Liver (tissue), 3 donors: Measurements from ENCODE around the gene C12orf75.

Experiments
- EGR1 ChIP-seq, 2 donors: IDR thresholded peaks; 2 replicates each; pipeline ENCODE4 v1.6.1; 2016 to 2018; ENCODE audit warnings: antibody characterized with exemption in 2 of 2, low read depth in 2 of 2
- FOXA1 ChIP-seq: IDR thresholded peaks from 2 replicates; pipeline ENCODE4 v1.6.1; 2016; ENCODE audit warnings: antibody characterized with exemption
- GABPA ChIP-seq, 2 donors: IDR thresholded peaks in 1 of 2; conservative IDR thresholded peaks in 1 of 2; 2 replicates each; pipeline ENCODE4 v1.6.1; 2016; ENCODE audit warnings: antibody characterized with exemption in 2 of 2, mild to moderate bottlenecking in 1 of 2, moderate library complexity in 1 of 2
- RAD21 ChIP-seq, 2 donors: IDR thresholded peaks; 2 replicates each; pipeline ENCODE4 v1.6.1; 2016; ENCODE audit warnings: antibody characterized with exemption in 2 of 2, mild to moderate bottlenecking in 2 of 2
- TF ChIP-seq, protein P1 (sequence below): fragments of 150-350 bp; IDR thresholded peaks from 2 replicates; pipeline ENCODE4 v1.5.1; 2017; ENCODE audit warnings: improper control_type of control experiment, low read depth, low read length; ENCODE audit not compliant: missing input control
- TF ChIP-seq, protein P2 (sequence below): IDR thresholded peaks from 2 replicates; pipeline ENCODE4 v1.6.1; 2016; ENCODE audit warnings: antibody characterized with exemption
- donor health status: healthy.
- donor health status: healthy.

DNA sequence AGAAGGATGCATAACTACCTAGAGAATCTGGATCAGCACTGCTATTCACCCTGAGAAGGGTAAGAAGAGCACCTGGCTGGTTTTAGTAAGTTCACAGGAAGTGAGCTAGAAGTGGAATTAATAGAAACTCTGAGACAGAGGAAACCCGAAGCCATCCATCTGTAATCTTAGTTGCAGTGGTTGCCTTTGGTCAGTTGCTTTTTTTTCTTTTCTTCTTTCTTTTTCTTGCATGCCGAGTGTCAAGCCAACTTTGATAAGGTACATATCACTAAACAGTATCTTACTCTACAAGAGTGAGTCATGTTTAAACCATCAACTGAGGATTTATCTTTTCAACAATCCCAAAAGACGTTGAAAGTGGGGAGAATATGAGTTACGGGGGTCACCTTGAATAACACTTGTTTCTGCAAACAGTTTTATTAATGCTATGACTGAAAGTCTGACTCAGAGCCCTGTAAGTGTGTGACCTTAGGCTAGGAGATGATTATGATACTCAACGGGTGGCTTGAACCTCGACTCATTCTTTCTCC is 26.7 kb downstream of the C12orf75 start:
- TF ChIP-seq, protein P1, sequence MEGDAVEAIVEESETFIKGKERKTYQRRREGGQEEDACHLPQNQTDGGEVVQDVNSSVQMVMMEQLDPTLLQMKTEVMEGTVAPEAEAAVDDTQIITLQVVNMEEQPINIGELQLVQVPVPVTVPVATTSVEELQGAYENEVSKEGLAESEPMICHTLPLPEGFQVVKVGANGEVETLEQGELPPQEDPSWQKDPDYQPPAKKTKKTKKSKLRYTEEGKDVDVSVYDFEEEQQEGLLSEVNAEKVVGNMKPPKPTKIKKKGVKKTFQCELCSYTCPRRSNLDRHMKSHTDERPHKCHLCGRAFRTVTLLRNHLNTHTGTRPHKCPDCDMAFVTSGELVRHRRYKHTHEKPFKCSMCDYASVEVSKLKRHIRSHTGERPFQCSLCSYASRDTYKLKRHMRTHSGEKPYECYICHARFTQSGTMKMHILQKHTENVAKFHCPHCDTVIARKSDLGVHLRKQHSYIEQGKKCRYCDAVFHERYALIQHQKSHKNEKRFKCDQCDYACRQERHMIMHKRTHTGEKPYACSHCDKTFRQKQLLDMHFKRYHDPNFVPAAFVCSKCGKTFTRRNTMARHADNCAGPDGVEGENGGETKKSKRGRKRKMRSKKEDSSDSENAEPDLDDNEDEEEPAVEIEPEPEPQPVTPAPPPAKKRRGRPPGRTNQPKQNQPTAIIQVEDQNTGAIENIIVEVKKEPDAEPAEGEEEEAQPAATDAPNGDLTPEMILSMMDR = no peak
- TF ChIP-seq FOXA1 (no peak), GABPA (IDR thresholded peaks at IDR 0.05 in 1 of 2, conservative IDR thresholded peaks at IDR 0.05 in 1 of 2) (no peak), EGR1 (IDR thresholded peaks at IDR 0.05; ENCODE audit: low read depth in 2 of 2) (no peak), RAD21 (IDR thresholded peaks at IDR 0.05) (no peak)
- TF ChIP-seq, protein P2, sequence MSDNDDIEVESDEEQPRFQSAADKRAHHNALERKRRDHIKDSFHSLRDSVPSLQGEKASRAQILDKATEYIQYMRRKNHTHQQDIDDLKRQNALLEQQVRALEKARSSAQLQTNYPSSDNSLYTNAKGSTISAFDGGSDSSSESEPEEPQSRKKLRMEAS = no peak
